Endothelial cell of umbilical vein (primary cell): ENCODE data around the gene DNAH11. TPM values are rescaled to one million over a fixed set of nuclear protein-coding genes. Genes with fewer than 3 reads are reported as not detected.

ENCODE experiments used
- BruUV-seq: library from RNA; stranded (reverse); fragments of 400-500 nt; replicated peaks from 2 replicates; lab custom pipeline; 2021; lab: Mats Ljungman, UMichigan
- CTCF ChIA-PET: fragments of 300-600, 350-600 bp; sonication (Branson Sonifier 250); formaldehyde crosslinking; loops from one replicate; lab custom pipeline; 2021; ENCODE audit warnings: antibody characterized with exemption, inconsistent platforms; lab: Charles Lee
- POLR2A ChIA-PET: fragments of 300-600, 350-600 bp; sonication (Branson Sonifier 250); formaldehyde crosslinking; loops from one replicate; lab custom pipeline; 2021; ENCODE audit warnings: antibody characterized with exemption, inconsistent platforms; lab: Charles Lee
- DNase-seq: peaks from one replicate; pipeline ENCODE4 v3.0.0-alpha.2; 2011; ENCODE audit warnings: low read depth, low spot score
- FAIRE-seq: peaks from 2 replicates; lab custom pipeline; 2011; peaks lifted over from hg19 to GRCh38; lab: Jason Lieb, UNC
- H2AFZ ChIP-seq: 2 replicates; pipeline ENCODE4 v1.6.0; 2012; ENCODE audit warnings: low read depth, low read length, control low read depth, inconsistent platforms
- H3K27ac ChIP-seq: 2 replicates; pipeline ENCODE4 v1.5.1; 2011; ENCODE audit warnings: low read depth, mild to moderate bottlenecking, control low read depth, low read length, moderate library complexity; ENCODE audit not compliant: insufficient read depth
- H3K27me3 ChIP-seq, 2 experiments: 2 replicates each; pipeline versions ENCODE4 v1.6.0 to v1.6.1; 2011; ENCODE audit warnings: low read length in 2 of 2, mixed read lengths in 1 of 2; ENCODE audit not compliant: control insufficient read depth in 2 of 2, insufficient read depth in 2 of 2
- H3K36me3 ChIP-seq, 2 experiments: 2 replicates in 1 of 2; 3 replicates in 1 of 2; pipeline ENCODE4 v1.5.1; 2011; ENCODE audit warnings: low read length in 2 of 2, mild to moderate bottlenecking in 1 of 2, moderate library complexity in 1 of 2; ENCODE audit not compliant: control insufficient read depth in 2 of 2, insufficient read depth in 2 of 2; ENCODE audit errors: extremely low read depth in 1 of 2
- H3K4me1 ChIP-seq: 3 replicates; pipeline ENCODE4 v1.5.1; 2011; ENCODE audit warnings: mild to moderate bottlenecking, low read length; ENCODE audit not compliant: control insufficient read depth, insufficient read depth; ENCODE audit errors: extremely low read depth
- H3K4me2 ChIP-seq: 2 replicates; pipeline ENCODE4 v1.6.1; 2011; ENCODE audit warnings: low read length, control low read depth, mixed read lengths; ENCODE audit not compliant: insufficient read depth
- H3K4me3 ChIP-seq, 3 experiments: fragments of 200-600 bp in 1 of 3; sonication (generic), shearing (Covaris generic) in 1 of 3; replicated peaks in 1 of 3; 2 replicates each; pipeline ENCODE4 v1.5.1; 2011 to 2016; ENCODE audit warnings: control low read depth in 3 of 3, low read length in 3 of 3, mild to moderate bottlenecking in 2 of 3, inconsistent platforms in 1 of 3, low read depth in 1 of 3, moderate library complexity in 1 of 3; ENCODE audit not compliant: insufficient read depth in 1 of 3
- H3K79me2 ChIP-seq: 2 replicates; pipeline ENCODE4 v1.6.0; 2012; ENCODE audit warnings: low read length, inconsistent platforms; ENCODE audit not compliant: control insufficient read depth, insufficient read depth
- H3K9ac ChIP-seq: replicated peaks from 2 replicates; pipeline ENCODE3; 2011; ENCODE audit warnings: low read length, control low read depth; ENCODE audit not compliant: insufficient read depth; ENCODE audit errors: extremely low read depth
- H3K9me1 ChIP-seq: replicated peaks from 3 replicates; pipeline ENCODE4 v1.6.0; 2011; ENCODE audit warnings: mild to moderate bottlenecking, low read length; ENCODE audit not compliant: control insufficient read depth, insufficient read depth; ENCODE audit errors: extremely low read depth
- H3K9me3 ChIP-seq: replicated peaks from 2 replicates; pipeline ENCODE4 v1.5.1; 2012; ENCODE audit warnings: low read length, inconsistent platforms; ENCODE audit not compliant: control insufficient read depth, insufficient read depth
- H4K20me1 ChIP-seq: replicated peaks from 2 replicates; pipeline ENCODE3; 2011; ENCODE audit warnings: mild to moderate bottlenecking, low read length; ENCODE audit not compliant: control insufficient read depth, insufficient read depth; ENCODE audit errors: extremely low read depth
- EZH2 ChIP-seq: IDR thresholded peaks from 2 replicates; pipeline ENCODE4 v1.6.1; 2012; ENCODE audit warnings: borderline replicate concordance, low read depth, mild to moderate bottlenecking, moderate library complexity, low read length, inconsistent platforms; ENCODE audit not compliant: severe bottlenecking
- FOS ChIP-seq: IDR thresholded peaks from 2 replicates; pipeline ENCODE4 v1.6.1; 2011; ENCODE audit warnings: mild to moderate bottlenecking, low read length, moderate library complexity, borderline replicate concordance; ENCODE audit not compliant: insufficient read depth
- GATA2 ChIP-seq: IDR thresholded peaks from 2 replicates; pipeline ENCODE4 v1.7.0; 2011; ENCODE audit warnings: low read depth, mild to moderate bottlenecking, moderate library complexity, mixed read lengths, low read length; ENCODE audit not compliant: insufficient read length, insufficient read depth
- JUN ChIP-seq: IDR thresholded peaks from 2 replicates; pipeline ENCODE4 v1.6.1; 2011; ENCODE audit warnings: borderline replicate concordance, low read depth; ENCODE audit not compliant: insufficient read length, insufficient read depth
- MYC ChIP-seq: IDR thresholded peaks from one replicate; pipeline ENCODE4 v1.6.1; 2011; ENCODE audit warnings: mild to moderate bottlenecking, low read depth, low read length
- POLR2A ChIP-seq: IDR thresholded peaks from 2 replicates; pipeline ENCODE4 v1.6.1; 2012; ENCODE audit warnings: low read depth, mild to moderate bottlenecking, control low read depth, low read length
- POLR2AphosphoS5 ChIP-seq: IDR thresholded peaks from 2 replicates; pipeline ENCODE4 v1.6.1; 2012; ENCODE audit warnings: low read depth, mild to moderate bottlenecking, control low read depth, low read length, moderate library complexity; ENCODE audit not compliant: insufficient read depth
- dilution Hi-C: fragments of 300-500 bp; cut with MboI; formaldehyde crosslinking; loops from one replicate; pipeline ENCODE4 v1.15.0; 2019; ENCODE audit warnings: low sequenced_read_pairs; ENCODE audit not compliant: extremely low pct_ligation_motif_present
- intact Hi-C: fragments of 100-400 bp; cut with micrococcal nuclease; formaldehyde crosslinking; loops from one replicate; pipeline ENCODE4 v1.10.0; 2022
- polyA plus RNA-seq, 4 experiments: library from polyadenylated mRNA; depleted of rRNA in 3 of 4; stranded (reverse) in 3 of 4; unstranded in 1 of 4; fragments of >200 nt; gene quantifications; 2 replicates each; pipeline versions ENCODE4 v1.2.1 to v1.2.3, GENCODE V29; 2011 to 2012; ENCODE audit warnings: missing spikeins in 1 of 4
- total RNA-seq: library from RNA; stranded (reverse); gene quantifications from 2 replicates; pipeline ENCODE4 v1.2.3, GENCODE V29; 2021
- TF ChIP-seq, protein P1 (sequence below), 2 donors: IDR thresholded peaks; 1 replicate in 1 of 2; 2 replicates in 1 of 2; pipeline ENCODE4 v1.5.1; 2011; ENCODE audit warnings: low read length in 2 of 2, mild to moderate bottlenecking in 2 of 2, moderate library complexity in 2 of 2, control low read depth in 1 of 2, inconsistent platforms in 1 of 2, low read depth in 1 of 2; ENCODE audit not compliant: insufficient read depth in 1 of 2; ENCODE audit errors: extremely low read depth in 1 of 2
- TF ChIP-seq, protein P2 (sequence below): IDR thresholded peaks from 2 replicates; pipeline ENCODE4 v1.6.1; 2011; ENCODE audit not compliant: insufficient read depth, insufficient read length

Gene DNAH11
- total and polyA plus RNA-seq, 2 donors (not counting 3 experiments of a cell fraction or from before 2014, with no cell fraction given), result 0.69 to 0.91 TPM

DNA sequence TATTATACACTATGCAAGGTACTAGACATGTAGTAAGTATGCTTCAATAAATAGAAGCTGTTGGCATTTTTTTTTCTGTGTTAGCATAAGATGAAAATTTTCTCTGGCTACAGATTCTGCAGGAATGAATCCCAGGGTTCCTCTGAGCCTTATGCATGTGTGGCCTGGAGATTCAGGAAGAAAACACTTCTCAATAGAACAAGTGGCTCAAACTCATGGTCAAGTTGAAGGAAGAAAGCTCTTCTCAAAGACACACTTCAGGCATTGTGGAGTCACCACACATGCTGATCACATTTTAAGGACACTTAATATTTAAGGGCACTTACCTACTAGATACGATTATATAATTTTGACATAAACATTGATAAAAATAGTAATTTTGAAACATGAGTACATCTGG is 19.5 kb downstream of the DNAH11 start:
- no peak overlapping the region for H2AFZ ChIP-seq
- DNase-seq (no peak), FAIRE-seq (no peak)
- H3K4me1 ChIP-seq, result no peaks in the 10 kb centered on the region
- H3K27me3 ChIP-seq, result peaks cover 0 to 6% of the 10 kb centered on the region in 2 experiments
- H3K27ac ChIP-seq, result no peak overlapping the region
- POLR2A ChIA-PET, result no interaction called here
- no peaks in the 10 kb centered on the region for H3K9me3 ChIP-seq
- BruUV-seq, result no TSS peak
- CTCF ChIA-PET, result no interaction called here
- dilution Hi-C loops (no loop called here), intact Hi-C loops (no loop called here)
- no peaks in the 10 kb centered on the region for H3K79me2 ChIP-seq
- H3K9me1 ChIP-seq, result no peaks in the 10 kb centered on the region
- no peak overlapping the region for H3K9ac ChIP-seq
- H4K20me1 ChIP-seq, result no peaks in the 10 kb centered on the region
- no peaks in the 10 kb centered on the region for H3K36me3 ChIP-seq
- no peak overlapping the region for H3K4me3 ChIP-seq
- no peak for TF ChIP-seq GATA2
- no peak for TF ChIP-seq POLR2AphosphoS5
- no peak for TF ChIP-seq EZH2
- TF ChIP-seq FOS, result no peak
- TF ChIP-seq, protein P1, sequence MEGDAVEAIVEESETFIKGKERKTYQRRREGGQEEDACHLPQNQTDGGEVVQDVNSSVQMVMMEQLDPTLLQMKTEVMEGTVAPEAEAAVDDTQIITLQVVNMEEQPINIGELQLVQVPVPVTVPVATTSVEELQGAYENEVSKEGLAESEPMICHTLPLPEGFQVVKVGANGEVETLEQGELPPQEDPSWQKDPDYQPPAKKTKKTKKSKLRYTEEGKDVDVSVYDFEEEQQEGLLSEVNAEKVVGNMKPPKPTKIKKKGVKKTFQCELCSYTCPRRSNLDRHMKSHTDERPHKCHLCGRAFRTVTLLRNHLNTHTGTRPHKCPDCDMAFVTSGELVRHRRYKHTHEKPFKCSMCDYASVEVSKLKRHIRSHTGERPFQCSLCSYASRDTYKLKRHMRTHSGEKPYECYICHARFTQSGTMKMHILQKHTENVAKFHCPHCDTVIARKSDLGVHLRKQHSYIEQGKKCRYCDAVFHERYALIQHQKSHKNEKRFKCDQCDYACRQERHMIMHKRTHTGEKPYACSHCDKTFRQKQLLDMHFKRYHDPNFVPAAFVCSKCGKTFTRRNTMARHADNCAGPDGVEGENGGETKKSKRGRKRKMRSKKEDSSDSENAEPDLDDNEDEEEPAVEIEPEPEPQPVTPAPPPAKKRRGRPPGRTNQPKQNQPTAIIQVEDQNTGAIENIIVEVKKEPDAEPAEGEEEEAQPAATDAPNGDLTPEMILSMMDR (IDR thresholded peaks at IDR 0.05; ENCODE audit: extremely low read depth in 1 of 2, insufficient read depth in 1 of 2, low read depth in 1 of 2, low read length in 2 of 2), result no peak
- TF ChIP-seq, protein P2, sequence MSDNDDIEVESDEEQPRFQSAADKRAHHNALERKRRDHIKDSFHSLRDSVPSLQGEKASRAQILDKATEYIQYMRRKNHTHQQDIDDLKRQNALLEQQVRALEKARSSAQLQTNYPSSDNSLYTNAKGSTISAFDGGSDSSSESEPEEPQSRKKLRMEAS, result no peak
- TF ChIP-seq MYC, result no peak
- TF ChIP-seq JUN, result no peak
- TF ChIP-seq POLR2A, result no peak
- no peak overlapping the region for H3K4me2 ChIP-seq
